ENCODE results near the gene USP15.
"Not testable (repeated sequence)": the region's sequence is repeated elsewhere in the genome, so short reads cannot be mapped to it uniquely, and the experiment has no call there.

USP15 gene

GRCh38 chr12:62345667-62346066 is 85.5 kb downstream of the USP15 start:
- no peak overlapping the region for H3K4me3 ChIP-seq (ENCODE audit: low read depth, low read length)
- TF ChIP-seq CTCF (IDR thresholded peaks at IDR 0.05; ENCODE audit: insufficient read depth, low read depth, low read length, missing control alignments), result no peak
- DNase-seq (ENCODE audit: low read depth), result no peak

GRCh38 chr12:62346817-62347216 is 86.6 kb downstream of the USP15 start:
- no peak for DNase-seq (ENCODE audit: low read depth)
- no peak for TF ChIP-seq CTCF (IDR thresholded peaks at IDR 0.05; ENCODE audit: insufficient read depth, low read depth, low read length, missing control alignments)
- H3K4me3 ChIP-seq (ENCODE audit: low read depth, low read length), result no peak overlapping the region

- TF ChIP-seq CTCF (IDR thresholded peaks at IDR 0.05; ENCODE audit: insufficient read depth, low read depth, low read length, missing control alignments), result no peak
- no peak overlapping the region for H3K4me3 ChIP-seq (ENCODE audit: low read depth, low read length)
- no peak for DNase-seq (ENCODE audit: low read depth)
Observed at GRCh38 chr12:62347922-62348650, 87.9 kb downstream of the USP15 start.

- no peak overlapping the region for H3K4me3 ChIP-seq (ENCODE audit: low read depth, low read length)
- DNase-seq (ENCODE audit: low read depth), result no peak
- TF ChIP-seq CTCF (IDR thresholded peaks at IDR 0.05; ENCODE audit: insufficient read depth, low read depth, low read length, missing control alignments), result no peak
Observed at GRCh38 chr12:62350554-62350953, 90.3 kb downstream of the USP15 start.

GRCh38 chr12:62351326-62351725 is 91.1 kb downstream of the USP15 start:
- H3K4me3 ChIP-seq (ENCODE audit: low read depth, low read length), result no peak overlapping the region
- DNase-seq (ENCODE audit: low read depth), result no peak
- TF ChIP-seq CTCF (IDR thresholded peaks at IDR 0.05; ENCODE audit: insufficient read depth, low read depth, low read length, missing control alignments), result no peak

GRCh38 chr12:62361048-62361447 is 100.8 kb downstream of the USP15 start:
- no peak for DNase-seq (ENCODE audit: low read depth)
- H3K4me3 ChIP-seq (ENCODE audit: low read depth, low read length), result no peak overlapping the region
- no peak for TF ChIP-seq CTCF (IDR thresholded peaks at IDR 0.05; ENCODE audit: insufficient read depth, low read depth, low read length, missing control alignments)

GRCh38 chr12:62363506-62363905 is 103.3 kb downstream of the USP15 start:
- TF ChIP-seq CTCF (IDR thresholded peaks at IDR 0.05; ENCODE audit: insufficient read depth, low read depth, low read length, missing control alignments), result no peak
- H3K4me3 ChIP-seq (ENCODE audit: low read depth, low read length), result no peak overlapping the region
- DNase-seq (ENCODE audit: low read depth), result no peak

GRCh38 chr12:62364697-62365096 is 104.5 kb downstream of the USP15 start:
- DNase-seq (ENCODE audit: low read depth); H3K4me3 ChIP-seq (ENCODE audit: low read depth, low read length): not testable (repeated sequence)

- not testable (repeated sequence) for H3K4me3 ChIP-seq (ENCODE audit: low read depth, low read length); DNase-seq (ENCODE audit: low read depth)
Observed at GRCh38 chr12:62365846-62366245, 105.6 kb downstream of the USP15 start.

GRCh38 chr12:62368430-62369223 is 108.4 kb downstream of the USP15 start:
- not testable (repeated sequence) for H3K4me3 ChIP-seq (ENCODE audit: low read depth, low read length); DNase-seq (ENCODE audit: low read depth)
